PC-3 (cell line): Measurements from ENCODE around the gene KCND3. TPM values are rescaled to one million over a fixed set of nuclear protein-coding genes. Genes with fewer than 3 reads are reported as not detected.

Experiments
- ATAC-seq: fragments of 200-7000 bp; cut with Tn5 transposase; 2 replicates; pipeline ENCODE4 v1.9.1; 2020; ENCODE audit warnings: mild to moderate bottlenecking, moderate library complexity
- BruUV-seq: library from RNA; stranded (reverse); fragments of 400-500 nt; replicated peaks from 2 replicates; lab custom pipeline; 2021; lab: Mats Ljungman, UMichigan
- CTCF ChIA-PET: fragments of 300-600 bp; sonication (Branson Sonifier 250); formaldehyde crosslinking; loops from one replicate; lab custom pipeline; 2022; ENCODE audit warnings: antibody characterized with exemption; lab: Charles Lee
- POLR2A ChIA-PET: fragments of 300-600 bp; sonication (Branson Sonifier 250); formaldehyde crosslinking; loops from one replicate; lab custom pipeline; 2022; ENCODE audit warnings: antibody characterized with exemption; ENCODE audit not compliant: unreplicated experiment; lab: Charles Lee
- DNase-seq: peaks from one replicate; pipeline ENCODE4 v3.0.0-alpha.2; 2015
- H2AFZ ChIP-seq: fragments of 300-600 bp; sonication (generic); 2 replicates; pipeline ENCODE4 v1.6.0; 2016; ENCODE audit warnings: antibody characterized with exemption, low read length
- H3F3A ChIP-seq: fragments of 300-600 bp; sonication (generic); one replicate; pipeline ENCODE4 v1.6.0; 2017; ENCODE audit warnings: antibody characterized with exemption, low read length, control low read depth, mild to moderate bottlenecking; ENCODE audit not compliant: unreplicated experiment
- H3K27ac ChIP-seq: fragments of 300-600 bp; sonication (generic); 2 replicates; pipeline ENCODE4 v1.5.1; 2016; ENCODE audit warnings: mild to moderate bottlenecking, low read length
- H3K27me3 ChIP-seq: fragments of 300-600 bp; sonication (generic); 2 replicates; pipeline ENCODE4 v1.6.1; 2016; ENCODE audit warnings: low read length, mixed read lengths
- H3K36me3 ChIP-seq: fragments of 300-600 bp; sonication (generic); 2 replicates; pipeline ENCODE4 v1.6.1; 2016; ENCODE audit warnings: low read depth, mixed run types, low read length, mixed read lengths
- H3K4me1 ChIP-seq: fragments of 300-600 bp; sonication (generic); 2 replicates; pipeline ENCODE4 v1.5.1; 2016; ENCODE audit warnings: low read length; ENCODE audit not compliant: insufficient read depth
- H3K4me2 ChIP-seq: fragments of 300-600 bp; sonication (generic); 2 replicates; pipeline ENCODE4 v1.6.0; 2016; ENCODE audit warnings: low read length
- H3K4me3 ChIP-seq: fragments of 300-600 bp; sonication (generic); 2 replicates; pipeline ENCODE4 v1.5.1; 2016; ENCODE audit warnings: mild to moderate bottlenecking, low read length, mixed read lengths
- H3K79me2 ChIP-seq: fragments of 300-600 bp; sonication (generic); 2 replicates; pipeline ENCODE4 v1.6.1; 2017; ENCODE audit warnings: low read length, mixed read lengths
- H3K9ac ChIP-seq: fragments of 300-600 bp; sonication (generic); 2 replicates; pipeline ENCODE4 v1.6.0; 2016; ENCODE audit warnings: mild to moderate bottlenecking, low read length
- H3K9me2 ChIP-seq: fragments of 300-600 bp; sonication (generic); replicated peaks from 2 replicates; pipeline ENCODE4 v1.6.1; 2016; ENCODE audit warnings: mixed run types, low read length, mixed read lengths
- H3K9me3 ChIP-seq: fragments of 300-600 bp; sonication (generic); 2 replicates; pipeline ENCODE4 v1.6.1; 2016; ENCODE audit warnings: low read length, mixed read lengths
- H4K20me1 ChIP-seq: fragments of 300-600 bp; sonication (generic); 2 replicates; pipeline ENCODE4 v1.6.1; 2016; ENCODE audit warnings: low read length, mixed read lengths
- EZH2 ChIP-seq: fragments of 300-600 bp; sonication (generic); IDR thresholded peaks from one replicate; pipeline ENCODE4 v1.6.1; 2017; ENCODE audit warnings: antibody characterized with exemption, mild to moderate bottlenecking, low read length; ENCODE audit not compliant: unreplicated experiment
- EZH2phosphoT487 ChIP-seq: fragments of 300-600 bp; sonication (generic); IDR thresholded peaks from 2 replicates; pipeline ENCODE4 v1.6.1; 2018; ENCODE audit warnings: mild to moderate bottlenecking, antibody characterized with exemption, low read length, borderline replicate concordance
- intact Hi-C: fragments of 100-400 bp; cut with micrococcal nuclease; formaldehyde crosslinking; loops from 2 replicates; pipeline ENCODE4 v1.9.0; 2023
- total RNA-seq: library from RNA; depleted of rRNA; stranded (reverse); fragments of >200 nt; gene quantifications from 2 replicates; pipeline ENCODE4 v1.2.3, GENCODE V29; 2014
- TF ChIP-seq, protein P1 (sequence below): fragments of 300-600 bp; sonication (generic); conservative IDR thresholded peaks from 2 replicates; pipeline ENCODE4 v1.5.1; 2017; ENCODE audit warnings: antibody characterized with exemption, low read depth, mild to moderate bottlenecking, low read length

Gene KCND3
- total RNA-seq, 1 experiment from 2014 or later, result not detected

DNA sequence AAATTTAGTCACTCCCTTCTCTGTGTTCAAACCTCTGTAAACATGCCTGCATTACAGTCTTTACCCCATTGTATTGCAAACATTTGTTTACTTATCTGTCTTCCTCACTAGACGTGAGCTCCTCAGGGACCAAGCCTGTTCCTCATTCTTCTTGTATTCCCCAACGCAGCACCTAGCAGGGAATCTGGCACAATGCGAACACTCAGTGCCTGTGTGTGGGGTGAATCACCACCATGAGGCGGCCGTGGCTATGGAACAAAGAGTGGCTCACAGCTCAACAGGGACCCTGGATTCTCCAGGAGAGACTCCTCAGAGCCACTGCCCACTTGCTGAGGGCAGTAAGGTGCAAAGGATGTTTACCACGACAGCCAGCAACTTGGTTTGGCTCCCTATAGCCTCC lies 137.9 kb downstream of the KCND3 start:
- DNase-seq (no peak), ATAC-seq (no peak)
- H3K9me2 ChIP-seq, result no peaks in the 10 kb centered on the region
- H3K79me2 ChIP-seq, result no peaks in the 10 kb centered on the region
- no peaks in the 10 kb centered on the region for H3K36me3 ChIP-seq
- H3K4me2 ChIP-seq, result no peak overlapping the region
- no peaks in the 10 kb centered on the region for H4K20me1 ChIP-seq
- H3K27me3 ChIP-seq, result peaks cover 94% of the 10 kb centered on the region
- H2AFZ ChIP-seq, result no peak overlapping the region
- no peaks in the 10 kb centered on the region for H3K9me3 ChIP-seq
- CTCF ChIA-PET, result no interaction called here
- no TSS peak for BruUV-seq
- TF ChIP-seq EZH2 (no peak), EZH2phosphoT487 (no peak)
- TF ChIP-seq, protein P1, sequence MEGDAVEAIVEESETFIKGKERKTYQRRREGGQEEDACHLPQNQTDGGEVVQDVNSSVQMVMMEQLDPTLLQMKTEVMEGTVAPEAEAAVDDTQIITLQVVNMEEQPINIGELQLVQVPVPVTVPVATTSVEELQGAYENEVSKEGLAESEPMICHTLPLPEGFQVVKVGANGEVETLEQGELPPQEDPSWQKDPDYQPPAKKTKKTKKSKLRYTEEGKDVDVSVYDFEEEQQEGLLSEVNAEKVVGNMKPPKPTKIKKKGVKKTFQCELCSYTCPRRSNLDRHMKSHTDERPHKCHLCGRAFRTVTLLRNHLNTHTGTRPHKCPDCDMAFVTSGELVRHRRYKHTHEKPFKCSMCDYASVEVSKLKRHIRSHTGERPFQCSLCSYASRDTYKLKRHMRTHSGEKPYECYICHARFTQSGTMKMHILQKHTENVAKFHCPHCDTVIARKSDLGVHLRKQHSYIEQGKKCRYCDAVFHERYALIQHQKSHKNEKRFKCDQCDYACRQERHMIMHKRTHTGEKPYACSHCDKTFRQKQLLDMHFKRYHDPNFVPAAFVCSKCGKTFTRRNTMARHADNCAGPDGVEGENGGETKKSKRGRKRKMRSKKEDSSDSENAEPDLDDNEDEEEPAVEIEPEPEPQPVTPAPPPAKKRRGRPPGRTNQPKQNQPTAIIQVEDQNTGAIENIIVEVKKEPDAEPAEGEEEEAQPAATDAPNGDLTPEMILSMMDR, result no peak
- no peaks in the 10 kb centered on the region for H3K4me1 ChIP-seq
- H3F3A ChIP-seq, result no peaks in the 10 kb centered on the region
- H3K9ac ChIP-seq, result no peak overlapping the region
- H3K4me3 ChIP-seq, result no peak overlapping the region
- POLR2A ChIA-PET, result no interaction called here
- intact Hi-C loops, result no loop called here
- H3K27ac ChIP-seq, result no peak overlapping the region

- H3K9ac ChIP-seq, result no peak overlapping the region
- H3K9me3 ChIP-seq, result no peaks in the 10 kb centered on the region
- H3K27ac ChIP-seq, result no peak overlapping the region
- no peak overlapping the region for H2AFZ ChIP-seq
- H4K20me1 ChIP-seq, result no peaks in the 10 kb centered on the region
- no peak for ATAC-seq
- H3K36me3 ChIP-seq, result no peaks in the 10 kb centered on the region
- no peaks in the 10 kb centered on the region for H3K9me2 ChIP-seq
- no peak overlapping the region for H3K4me3 ChIP-seq
- H3K4me2 ChIP-seq, result no peak overlapping the region
- H3F3A ChIP-seq, result no peaks in the 10 kb centered on the region
- peaks cover 93% of the 10 kb centered on the region for H3K27me3 ChIP-seq
- intact Hi-C loops, result no loop called here
- DNase-seq, result no peak
- H3K4me1 ChIP-seq, result no peaks in the 10 kb centered on the region
- no peak for TF ChIP-seq EZH2
- TF ChIP-seq, protein P1, result no peak
- no peak for TF ChIP-seq EZH2phosphoT487
- CTCF ChIA-PET, result no interaction called here
- POLR2A ChIA-PET, result no interaction called here
- BruUV-seq, result no TSS peak
- no peaks in the 10 kb centered on the region for H3K79me2 ChIP-seq
These were observed 139.4 kb downstream of the KCND3 start for GRCh38 chr1:111850109-111850508.

GRCh38 chr1:111848852-111849545 lies 140.5 kb downstream of the KCND3 start:
- no TSS peak for BruUV-seq
- intact Hi-C loops, result no loop called here
- Histone ChIP-seq H3K4me3 (no peak overlapping the region), H3K4me2 (no peak overlapping the region), H3K9me2 (no peaks in the 10 kb centered on the region), H3K4me1 (no peaks in the 10 kb centered on the region), H3K27me3 (peaks cover 87% of the 10 kb centered on the region), H3K36me3 (no peaks in the 10 kb centered on the region), H4K20me1 (no peaks in the 10 kb centered on the region), H3K9ac (no peak overlapping the region), H3F3A (no peaks in the 10 kb centered on the region), H3K79me2 (no peaks in the 10 kb centered on the region), H3K27ac (no peak overlapping the region), H2AFZ (no peak overlapping the region), H3K9me3 (no peaks in the 10 kb centered on the region)
- ATAC-seq (no peak), DNase-seq (no peak)
- ChIA-PET POLR2A (no interaction called here), CTCF (no interaction called here)
- TF ChIP-seq, protein P1, result no peak
- TF ChIP-seq EZH2phosphoT487 (no peak), EZH2 (no peak)
